Left ventricle myocardium inferior (tissue), 1 donor: Measurements from ENCODE around the gene GFER. TPM values are rescaled to one million over a fixed set of nuclear protein-coding genes. Genes with fewer than 3 reads are reported as not detected.
A peak's percentile ranks its signal among the peaks of the same experiment; 100 is the strongest.

Source experiments
- DNase-seq: peaks from one replicate; pipeline ENCODE4 v3.0.0-alpha.2; 2020
- H3K27ac ChIP-seq: fragments of 200-600 bp; replicated peaks from 2 replicates; pipeline ENCODE4 v1.8.0; 2021
- H3K27me3 ChIP-seq: fragments of 200-600 bp; 2 replicates; pipeline ENCODE4 v1.8.0; 2021; ENCODE audit warnings: low read depth
- H3K36me3 ChIP-seq: fragments of 200-600 bp; 2 replicates; pipeline ENCODE4 v1.8.0; 2021
- H3K4me1 ChIP-seq: fragments of 200-600 bp; 2 replicates; pipeline ENCODE4 v1.8.0; 2021
- H3K4me3 ChIP-seq: fragments of 200-600 bp; 2 replicates; pipeline ENCODE4 v1.8.0; 2021; ENCODE audit warnings: mild to moderate bottlenecking, moderate library complexity
- H3K9me3 ChIP-seq: fragments of 200-600 bp; replicated peaks from 2 replicates; pipeline ENCODE4 v1.8.0; 2021
- CTCF ChIP-seq: fragments of 200-600 bp; IDR thresholded peaks from 2 replicates; pipeline ENCODE4 v1.8.0; 2021; ENCODE audit warnings: antibody characterized with exemption, mild to moderate bottlenecking, borderline replicate concordance
- intact Hi-C: fragments of 100-400 bp; cut with micrococcal nuclease; formaldehyde crosslinking; loops from one replicate; pipeline ENCODE4 v1.11.0; 2022
- total RNA-seq: library from RNA; stranded (reverse); fragmentation: NEBNext Ultra II Directional; extraction: Animal tissue kit (Norgen Biotek cat#: 25700); gene quantifications from one replicate; pipeline ENCODE4 v1.2.1, GENCODE V29; 2021
- donor health status: DM: no; HTN: yes; CAD: no; lungs with severe emphysema.

Gene GFER
- total RNA-seq, 1 donor from 2014 or later, result 23.3 TPM

GRCh38 chr16:1980030-1980769 lies 3.8 kb upstream of the GFER start:
- Histone ChIP-seq H3K27me3 (peaks cover 77% of the 10 kb centered on the region), H3K4me1 (peaks cover 43% of the 10 kb centered on the region), H3K27ac (no peak overlapping the region), H3K9me3 (no peaks in the 10 kb centered on the region), H3K4me3 (no peak overlapping the region), H3K36me3 (peaks cover 40% of the 10 kb centered on the region)
- no peak for TF ChIP-seq CTCF
- intact Hi-C loops, result no loop called here
- no peak for DNase-seq

GRCh38 chr16:1980770-1981087 lies 3.3 kb upstream of the GFER start:
- intact Hi-C loops, result no loop called here
- Histone ChIP-seq H3K27ac (no peak overlapping the region), H3K4me3 (no peak overlapping the region), H3K36me3 (peaks cover 40% of the 10 kb centered on the region), H3K9me3 (no peaks in the 10 kb centered on the region), H3K4me1 (peaks cover 48% of the 10 kb centered on the region), H3K27me3 (peaks cover 73% of the 10 kb centered on the region)
- TF ChIP-seq CTCF, result no peak
- no peak for DNase-seq

GRCh38 chr16:1981398-1981836 lies 2.6 kb upstream of the GFER start, which contains the start of gene NOXO1:
Gene NOXO1, minus strand, starts transcription at chr16:1981469. Its CDS starts 290 bp downstream, at chr16:1981179.
- Histone ChIP-seq H3K4me3 (no peak within 1 kb of the TSS), H3K9me3 (no peaks in the 10 kb centered on the region), H3K36me3 (peaks cover 40% of the 10 kb centered on the region), H3K27ac (no peak within 1 kb of the TSS), H3K4me1 (peaks cover 50% of the 10 kb centered on the region), H3K27me3 (peaks cover 66% of the 10 kb centered on the region)
- TF ChIP-seq CTCF, result no peak
- DNase-seq, result no peak
- intact Hi-C loops, result no loop called here

- DNase-seq, result no peak
- H3K4me3 ChIP-seq, result no peak overlapping the region
- intact Hi-C loops, result no loop called here
- peaks cover 62% of the 10 kb centered on the region for H3K27me3 ChIP-seq
- no peaks in the 10 kb centered on the region for H3K9me3 ChIP-seq
- peaks cover 40% of the 10 kb centered on the region for H3K36me3 ChIP-seq
- H3K4me1 ChIP-seq, result peaks cover 50% of the 10 kb centered on the region
- no peak overlapping the region for H3K27ac ChIP-seq
- TF ChIP-seq CTCF, result no peak
Measured at GRCh38 chr16:1982013-1982433, 2.0 kb upstream of the GFER start.

GRCh38 chr16:1982991-1983543 lies 926 bp upstream of the GFER start:
- H3K27ac ChIP-seq, result peak overlapping the region; percentile 88
- TF ChIP-seq CTCF, result no peak

More at GRCh38 chr16:1982991-1983543, 926 bp upstream of the GFER start:
- Histone ChIP-seq H3K27me3 (peaks cover 59% of the 10 kb centered on the region), H3K4me1 (peaks cover 50% of the 10 kb centered on the region), H3K36me3 (peaks cover 33% of the 10 kb centered on the region), H3K4me3 (peak overlapping the region; percentile 88), H3K9me3 (no peaks in the 10 kb centered on the region)
- intact Hi-C loops, result no loop called here
- no peak for DNase-seq
